ENCODE results near the gene WDR91.

The WDR91 gene

GRCh38 chr7:135169964-135170273 is 41.4 kb downstream of the WDR91 start:
- H3K23ac ChIP-seq (ENCODE audit: low read length) = no peak overlapping the region
- H4K91ac ChIP-seq (ENCODE audit: low read depth, low read length) = peak overlapping the region; percentile 93
- peak overlapping the region; percentile 81 for H2AK5ac ChIP-seq (ENCODE audit: low read length)
- H3K4ac ChIP-seq (ENCODE audit: low read depth, low read length) = peak overlapping the region; percentile 81
- H2BK12ac ChIP-seq (ENCODE audit: low read length) = no peak overlapping the region
- H3K27ac ChIP-seq (ENCODE audit: low read depth, low read length) = peak overlapping the region; percentile 100
- H4K8ac ChIP-seq (ENCODE audit: low read depth, low read length) = peak overlapping the region; percentile 94
- H3K79me1 ChIP-seq (ENCODE audit: low read length) = peaks cover 17% of the 10 kb centered on the region
- peak overlapping the region; percentile 96 for H3K14ac ChIP-seq (ENCODE audit: low read length)
- H2AFZ ChIP-seq (ENCODE audit: insufficient read depth, low read length, poor library complexity) = peak overlapping the region; percentile 75
- H3K36me3 ChIP-seq (ENCODE audit: control insufficient read depth in 1 of 2, insufficient read depth in 2 of 2, low read length in 2 of 2) = peaks cover 35% of the 10 kb centered on the region in 2 experiments
- H3K4me2 ChIP-seq (ENCODE audit: low read length) = peak overlapping the region; percentile 86
- peak overlapping the region; percentile 95 for H3K4me3 ChIP-seq (ENCODE audit: low read depth, low read length)
- peak overlapping the region; percentile 97 for H3K9ac ChIP-seq (ENCODE audit: low read length)
- peak overlapping the region; percentile 76 for H2BK120ac ChIP-seq (ENCODE audit: insufficient read depth, low read length, poor library complexity)
- H3K4me1 ChIP-seq (ENCODE audit: control insufficient read depth in 1 of 2, insufficient read depth in 2 of 2, low read length in 2 of 2) = peaks cover 11 to 12% of the 10 kb centered on the region in 2 experiments
- H3K79me2 ChIP-seq (ENCODE audit: control insufficient read depth, insufficient read depth, low read length, poor library complexity) = peaks cover 8% of the 10 kb centered on the region
- no peaks in the 10 kb centered on the region for H3K9me3 ChIP-seq (ENCODE audit: insufficient read depth, low read depth, low read length)
- no peaks in the 10 kb centered on the region for H3K27me3 ChIP-seq (ENCODE audit: insufficient read depth, low read length)
- no CpG with 5 or more reads among the region's 17 CpGs for WGBS (ENCODE audit: extremely low coverage, insufficient coverage, insufficient read length)
- peak in 1 of 2 donors; percentile 30 for DNase-seq
- H2BK5ac ChIP-seq (ENCODE audit: low read depth, low read length, poor library complexity) = peak overlapping the region; percentile 98
- peak overlapping the region; percentile 85 for H4K12ac ChIP-seq (ENCODE audit: low read depth, low read length)
- H3K18ac ChIP-seq (ENCODE audit: low read length) = peak overlapping the region; percentile 93

- peaks cover 11 to 12% of the 10 kb centered on the region in 2 experiments for H3K4me1 ChIP-seq (ENCODE audit: control insufficient read depth in 1 of 2, insufficient read depth in 2 of 2, low read length in 2 of 2)
- peak overlapping the region; percentile 95 for H3K4me3 ChIP-seq (ENCODE audit: low read depth, low read length)
- no CpG with 5 or more reads among the region's 11 CpGs for WGBS (ENCODE audit: extremely low coverage, insufficient coverage, insufficient read length)
- peak overlapping the region; percentile 86 for H3K4me2 ChIP-seq (ENCODE audit: low read length)
- peak overlapping the region; percentile 85 for H4K12ac ChIP-seq (ENCODE audit: low read depth, low read length)
- peak overlapping the region; percentile 96 for H3K14ac ChIP-seq (ENCODE audit: low read length)
- H3K79me2 ChIP-seq (ENCODE audit: control insufficient read depth, insufficient read depth, low read length, poor library complexity) = peaks cover 8% of the 10 kb centered on the region
- peak; percentile 40 to 47 for DNase-seq
- no peaks in the 10 kb centered on the region for H3K9me3 ChIP-seq (ENCODE audit: insufficient read depth, low read depth, low read length)
- H4K8ac ChIP-seq (ENCODE audit: low read depth, low read length) = peak overlapping the region; percentile 94
- no peaks in the 10 kb centered on the region for H3K27me3 ChIP-seq (ENCODE audit: insufficient read depth, low read length)
- H3K27ac ChIP-seq (ENCODE audit: low read depth, low read length) = peak overlapping the region; percentile 100
- peaks cover 40 to 41% of the 10 kb centered on the region in 2 experiments for H3K36me3 ChIP-seq (ENCODE audit: control insufficient read depth in 1 of 2, insufficient read depth in 2 of 2, low read length in 2 of 2)
- H2BK12ac ChIP-seq (ENCODE audit: low read length) = peak overlapping the region; percentile 12
- no peak overlapping the region for H3K23ac ChIP-seq (ENCODE audit: low read length)
- peak overlapping the region; percentile 97 for H3K9ac ChIP-seq (ENCODE audit: low read length)
- H2BK120ac ChIP-seq (ENCODE audit: insufficient read depth, low read length, poor library complexity) = peak overlapping the region; percentile 76
- H2BK5ac ChIP-seq (ENCODE audit: low read depth, low read length, poor library complexity) = peak overlapping the region; percentile 98
- H3K4ac ChIP-seq (ENCODE audit: low read depth, low read length) = peak overlapping the region; percentile 81
- peak overlapping the region; percentile 93 for H3K18ac ChIP-seq (ENCODE audit: low read length)
- H2AFZ ChIP-seq (ENCODE audit: insufficient read depth, low read length, poor library complexity) = no peak overlapping the region
- peak overlapping the region; percentile 93 for H4K91ac ChIP-seq (ENCODE audit: low read depth, low read length)
- H2AK5ac ChIP-seq (ENCODE audit: low read length) = peak overlapping the region; percentile 81
- H3K79me1 ChIP-seq (ENCODE audit: low read length) = peaks cover 16% of the 10 kb centered on the region
Observed at GRCh38 chr7:135169141-135169963, 42.0 kb downstream of the WDR91 start.

GRCh38 chr7:135168489-135169140 is 42.7 kb downstream of the WDR91 start:
- H2AK5ac ChIP-seq (ENCODE audit: low read length) = no peak overlapping the region
- H3K27ac ChIP-seq (ENCODE audit: low read depth, low read length) = no peak overlapping the region
- H3K9me3 ChIP-seq (ENCODE audit: insufficient read depth, low read depth, low read length) = no peaks in the 10 kb centered on the region
- H3K79me2 ChIP-seq (ENCODE audit: control insufficient read depth, insufficient read depth, low read length, poor library complexity) = peaks cover 8% of the 10 kb centered on the region
- no peak overlapping the region for H2BK120ac ChIP-seq (ENCODE audit: insufficient read depth, low read length, poor library complexity)
- DNase-seq = no peak
- no peak overlapping the region for H4K12ac ChIP-seq (ENCODE audit: low read depth, low read length)
- no peaks in the 10 kb centered on the region for H3K27me3 ChIP-seq (ENCODE audit: insufficient read depth, low read length)
- H3K18ac ChIP-seq (ENCODE audit: low read length) = no peak overlapping the region
- no peak overlapping the region for H4K91ac ChIP-seq (ENCODE audit: low read depth, low read length)
- peaks cover 16% of the 10 kb centered on the region for H3K79me1 ChIP-seq (ENCODE audit: low read length)
- H3K4ac ChIP-seq (ENCODE audit: low read depth, low read length) = no peak overlapping the region
- no peak overlapping the region for H3K14ac ChIP-seq (ENCODE audit: low read length)
- no peak overlapping the region for H3K9ac ChIP-seq (ENCODE audit: low read length)
- H3K4me2 ChIP-seq (ENCODE audit: low read length) = peak overlapping the region; percentile 86
- H3K4me3 ChIP-seq (ENCODE audit: low read depth, low read length) = no peak overlapping the region
- no peak overlapping the region for H2BK5ac ChIP-seq (ENCODE audit: low read depth, low read length, poor library complexity)
- no peak overlapping the region for H4K8ac ChIP-seq (ENCODE audit: low read depth, low read length)
- WGBS (ENCODE audit: extremely low coverage, insufficient coverage, insufficient read length) = no CpG with 5 or more reads among the region's 13 CpGs
- H3K4me1 ChIP-seq (ENCODE audit: control insufficient read depth in 1 of 2, insufficient read depth in 2 of 2, low read length in 2 of 2) = peaks cover 11 to 12% of the 10 kb centered on the region in 2 experiments
- no peak overlapping the region for H3K23ac ChIP-seq (ENCODE audit: low read length)
- H3K36me3 ChIP-seq (ENCODE audit: control insufficient read depth in 1 of 2, insufficient read depth in 2 of 2, low read length in 2 of 2) = peaks cover 43 to 46% of the 10 kb centered on the region in 2 experiments
- H2BK12ac ChIP-seq (ENCODE audit: low read length) = no peak overlapping the region
- H2AFZ ChIP-seq (ENCODE audit: insufficient read depth, low read length, poor library complexity) = no peak overlapping the region

- Histone ChIP-seq H2BK120ac (ENCODE audit: insufficient read depth, low read length, poor library complexity) (no peak overlapping the region), H3K14ac (ENCODE audit: low read length) (no peak overlapping the region), H4K12ac (ENCODE audit: low read depth, low read length) (no peak overlapping the region), H3K79me1 (ENCODE audit: low read length) (peaks cover 16% of the 10 kb centered on the region), H2BK5ac (ENCODE audit: low read depth, low read length, poor library complexity) (no peak overlapping the region), H2AFZ (ENCODE audit: insufficient read depth, low read length, poor library complexity) (no peak overlapping the region), H4K91ac (ENCODE audit: low read depth, low read length) (no peak overlapping the region), H3K18ac (ENCODE audit: low read length) (no peak overlapping the region), H3K36me3 (ENCODE audit: control insufficient read depth in 1 of 2, insufficient read depth in 2 of 2, low read length in 2 of 2) (peaks cover 43 to 46% of the 10 kb centered on the region in 2 experiments), H2BK12ac (ENCODE audit: low read length) (no peak overlapping the region), H3K4me2 (ENCODE audit: low read length) (no peak overlapping the region), H2AK5ac (ENCODE audit: low read length) (no peak overlapping the region), H3K4me1 (ENCODE audit: control insufficient read depth in 1 of 2, insufficient read depth in 2 of 2, low read length in 2 of 2) (peaks cover 11 to 12% of the 10 kb centered on the region in 2 experiments), H3K9me3 (ENCODE audit: insufficient read depth, low read depth, low read length) (no peaks in the 10 kb centered on the region), H3K79me2 (ENCODE audit: control insufficient read depth, insufficient read depth, low read length, poor library complexity) (peaks cover 8% of the 10 kb centered on the region), H3K9ac (ENCODE audit: low read length) (no peak overlapping the region), H4K8ac (ENCODE audit: low read depth, low read length) (no peak overlapping the region), H3K4me3 (ENCODE audit: low read depth, low read length) (no peak overlapping the region), H3K27ac (ENCODE audit: low read depth, low read length) (no peak overlapping the region), H3K27me3 (ENCODE audit: insufficient read depth, low read length) (no peaks in the 10 kb centered on the region), H3K4ac (ENCODE audit: low read depth, low read length) (no peak overlapping the region), H3K23ac (ENCODE audit: low read length) (no peak overlapping the region)
- no CpG with 5 or more reads among the region's 9 CpGs for WGBS (ENCODE audit: extremely low coverage, insufficient coverage, insufficient read length)
- peak in 1 of 2 donors; percentile 17 for DNase-seq
Observed at GRCh38 chr7:135168001-135168400, 43.3 kb downstream of the WDR91 start.

All from trophoblast cell (in vitro differentiated cells and primary cell).